Measurements from ENCODE around the gene RANBP10.
"Not testable (repeated sequence)": the region's sequence is repeated elsewhere in the genome, so short reads cannot be mapped to it uniquely, and the experiment has no call there.

Gene RANBP10

GRCh38 chr16:67707790-67708189 lies 98.6 kb downstream of the RANBP10 start:
- no peak for DNase-seq

GRCh38 chr16:67707210-67707609 lies 99.2 kb downstream of the RANBP10 start:
- DNase-seq = no peak

- DNase-seq = no peak
These were observed 102.2 kb downstream of the RANBP10 start for GRCh38 chr16:67704110-67704509.

- no peak for DNase-seq
These were observed 102.7 kb downstream of the RANBP10 start for GRCh38 chr16:67703626-67704025.

- DNase-seq = no peak
These were observed 104.2 kb downstream of the RANBP10 start for GRCh38 chr16:67702130-67702529.

GRCh38 chr16:67701420-67701819 lies 104.9 kb downstream of the RANBP10 start:
- DNase-seq = no peak

GRCh38 chr16:67699265-67699664 lies 107.1 kb downstream of the RANBP10 start:
- no peak for DNase-seq

GRCh38 chr16:67697422-67698185 lies 108.8 kb downstream of the RANBP10 start:
- no peak for DNase-seq

- no peak for DNase-seq
These were observed 111.7 kb downstream of the RANBP10 start for GRCh38 chr16:67694611-67695010.

GRCh38 chr16:67693517-67694285 lies 112.7 kb downstream of the RANBP10 start:
- DNase-seq = not testable (repeated sequence)

- DNase-seq = no peak
These were observed 120.8 kb downstream of the RANBP10 start for GRCh38 chr16:67685388-67686112.

GRCh38 chr16:67683767-67684166 lies 122.6 kb downstream of the RANBP10 start:
- DNase-seq = no peak

- peak; percentile 52 for DNase-seq
These were observed 126.1 kb downstream of the RANBP10 start for GRCh38 chr16:67679935-67680897.

GRCh38 chr16:67678354-67679023 lies 127.9 kb downstream of the RANBP10 start:
- DNase-seq = no peak

- no peak for DNase-seq
These were observed 128.6 kb downstream of the RANBP10 start for GRCh38 chr16:67677712-67678111.

GRCh38 chr16:67676939-67677338 lies 129.4 kb downstream of the RANBP10 start:
- no peak for DNase-seq

- no peak for DNase-seq
These were observed 129.8 kb downstream of the RANBP10 start for GRCh38 chr16:67676516-67676915.

- DNase-seq = no peak
These were observed 130.4 kb downstream of the RANBP10 start for GRCh38 chr16:67675999-67676398.

- DNase-seq = no peak
These were observed 130.8 kb downstream of the RANBP10 start for GRCh38 chr16:67675579-67675935.

- DNase-seq = no peak
These were observed 131.3 kb downstream of the RANBP10 start for GRCh38 chr16:67674851-67675578.

All from NCI-H82 (cell line).